ENCODE results near the gene AGO3. TPM values are rescaled to one million over a fixed set of nuclear protein-coding genes. Genes with fewer than 3 reads are reported as not detected.

Gene AGO3
- total and polyA plus RNA-seq, 7 donors, result 0.60 to 27.4 (median 18.5) TPM

- WGBS, 2 donors, result 77 to 90% methylated on average over 2 of the region's 2 CpGs
- peaks cover 4 to 79% (median 10%) of the 10 kb centered on the region in 4 donors for H3K36me3 ChIP-seq
Observed at GRCh38 chr1:36040238-36040637, 109.3 kb downstream of the AGO3 start.

GRCh38 chr1:36051821-36052220, 120.9 kb downstream of the AGO3 start:
- Histone ChIP-seq H3K4me1 (no peaks in the 10 kb centered on the region), H3K4me3 (no peak overlapping the region), H3K9me3 (no peaks in the 10 kb centered on the region), H3K36me3 (peaks cover 0 to 52% (median 10%) of the 10 kb centered on the region in 4 donors), H3K27ac (no peak overlapping the region), H3K27me3 (no peaks in the 10 kb centered on the region)
- TF ChIP-seq EP300 (IDR thresholded peaks at IDR 0.05) (no peak), CTCF (IDR thresholded peaks at IDR 0.05) (no peak), POLR2AphosphoS5 (IDR thresholded peaks at IDR 0.05) (no peak), POLR2A (IDR thresholded peaks at IDR 0.05) (no peak)
- intact Hi-C loops (cut with DNase I), result no loop called here
- DNase-seq, result no peak

More at GRCh38 chr1:36040238-36040637, 109.3 kb downstream of the AGO3 start:
- no peak for DNase-seq
- Histone ChIP-seq H3K4me1 (no peaks in the 10 kb centered on the region), H3K27me3 (no peaks in the 10 kb centered on the region), H3K27ac (no peak overlapping the region), H3K4me3 (no peak overlapping the region), H3K9me3 (no peaks in the 10 kb centered on the region)
- no peak for TF ChIP-seq CTCF (IDR thresholded peaks at IDR 0.05)
- TF ChIP-seq POLR2AphosphoS5 (IDR thresholded peaks at IDR 0.05), result no peak
- TF ChIP-seq EP300 (IDR thresholded peaks at IDR 0.05), result no peak
- no peak for TF ChIP-seq POLR2A (IDR thresholded peaks at IDR 0.05)
- intact Hi-C loops (cut with DNase I), result no loop called here

- intact Hi-C loops (cut with DNase I), result no loop called here
Observed at GRCh38 chr1:36053978-36054377, 123.1 kb downstream of the AGO3 start.

GRCh38 chr1:36055706-36056105, 124.8 kb downstream of the AGO3 start:
- Histone ChIP-seq H3K9me3 (no peaks in the 10 kb centered on the region), H3K27me3 (no peaks in the 10 kb centered on the region), H3K27ac (no peak overlapping the region), H3K36me3 (peaks cover 0 to 30% (median 3%) of the 10 kb centered on the region in 4 donors), H3K4me1 (no peaks in the 10 kb centered on the region), H3K4me3 (no peak overlapping the region)
- TF ChIP-seq POLR2AphosphoS5 (IDR thresholded peaks at IDR 0.05), result no peak
- 89 to 90% methylated on average over 5 of the region's 5 CpGs for WGBS, 2 donors
- intact Hi-C loops (cut with DNase I), result no loop called here
- DNase-seq, result no peak

More at GRCh38 chr1:36053978-36054377, 123.1 kb downstream of the AGO3 start:
- H3K27ac ChIP-seq, result no peak overlapping the region
- H3K27me3 ChIP-seq, result no peaks in the 10 kb centered on the region
- no peak overlapping the region for H3K4me3 ChIP-seq
- no peaks in the 10 kb centered on the region for H3K4me1 ChIP-seq
- no peak for DNase-seq
- H3K9me3 ChIP-seq, result no peaks in the 10 kb centered on the region
- peaks cover 0 to 40% (median 5%) of the 10 kb centered on the region in 4 donors for H3K36me3 ChIP-seq
- TF ChIP-seq POLR2A (IDR thresholded peaks at IDR 0.05) (no peak), EP300 (IDR thresholded peaks at IDR 0.05) (no peak), CTCF (IDR thresholded peaks at IDR 0.05) (no peak), POLR2AphosphoS5 (IDR thresholded peaks at IDR 0.05) (no peak)

- H3K27ac ChIP-seq, result no peak overlapping the region
- DNase-seq, result no peak
- WGBS, 2 donors, result 97 to 99% methylated on average over 1 of the region's 1 CpG
- H3K4me3 ChIP-seq, result no peak overlapping the region
- H3K36me3 ChIP-seq, result peaks cover 0 to 6% (median 0%) of the 10 kb centered on the region in 4 donors
- intact Hi-C loops (cut with DNase I), result no loop called here
- H3K9me3 ChIP-seq, result no peaks in the 10 kb centered on the region
- no peaks in the 10 kb centered on the region for H3K4me1 ChIP-seq
- TF ChIP-seq EP300 (IDR thresholded peaks at IDR 0.05) (no peak), POLR2A (IDR thresholded peaks at IDR 0.05) (no peak), POLR2AphosphoS5 (IDR thresholded peaks at IDR 0.05) (no peak), CTCF (IDR thresholded peaks at IDR 0.05) (no peak)
- H3K27me3 ChIP-seq, result no peaks in the 10 kb centered on the region
Observed at GRCh38 chr1:36062315-36062714, 131.4 kb downstream of the AGO3 start.
